Neural crest cell (in vitro differentiated cells): ENCODE results near the gene ATXN7L1. TPM values are rescaled to one million over a fixed set of nuclear protein-coding genes. Genes with fewer than 3 reads are reported as not detected.

ENCODE experiments used
- DNase-seq: peaks from one replicate; pipeline ENCODE4 v3.0.0; 2021; ENCODE audit warnings: low read depth, mixed read lengths, low spot score
- H3K27ac Mint-ChIP-seq: one replicate; pipeline ENCODE4 v1.8.0; 2021; ENCODE audit warnings: mild to moderate bottlenecking, mixed read lengths; ENCODE audit not compliant: unreplicated experiment
- H3K27me3 Mint-ChIP-seq: 2 replicates; pipeline ENCODE4 v1.8.0; 2021; ENCODE audit warnings: low read depth, mild to moderate bottlenecking, mixed read lengths
- H3K36me3 Mint-ChIP-seq: 2 replicates; pipeline ENCODE4 v1.8.0; 2021; ENCODE audit warnings: low read depth, mild to moderate bottlenecking, mixed read lengths
- H3K4me1 Mint-ChIP-seq: 2 replicates; pipeline ENCODE4 v1.8.0; 2021; ENCODE audit warnings: mixed read lengths
- H3K4me3 Mint-ChIP-seq: one replicate; pipeline ENCODE4 v1.8.0; 2021; ENCODE audit warnings: mild to moderate bottlenecking, mixed read lengths
- H3K9me3 Mint-ChIP-seq: 2 replicates; pipeline ENCODE4 v1.8.0; 2021; ENCODE audit warnings: mixed read lengths
- total RNA-seq: library from RNA; stranded (reverse); gene quantifications from 2 replicates; pipeline ENCODE4 v1.2.1, GENCODE V29; 2021
- TF ChIP-seq, protein P1 (sequence below): fragments of 200-600 bp; sonication (generic); conservative IDR thresholded peaks from 2 replicates; pipeline ENCODE4 v1.5.0; 2021; ENCODE audit warnings: antibody characterized with exemption, mild to moderate bottlenecking

The ATXN7L1 gene
- total RNA-seq, 1 donor from 2014 or later, result 14.4 TPM

DNA sequence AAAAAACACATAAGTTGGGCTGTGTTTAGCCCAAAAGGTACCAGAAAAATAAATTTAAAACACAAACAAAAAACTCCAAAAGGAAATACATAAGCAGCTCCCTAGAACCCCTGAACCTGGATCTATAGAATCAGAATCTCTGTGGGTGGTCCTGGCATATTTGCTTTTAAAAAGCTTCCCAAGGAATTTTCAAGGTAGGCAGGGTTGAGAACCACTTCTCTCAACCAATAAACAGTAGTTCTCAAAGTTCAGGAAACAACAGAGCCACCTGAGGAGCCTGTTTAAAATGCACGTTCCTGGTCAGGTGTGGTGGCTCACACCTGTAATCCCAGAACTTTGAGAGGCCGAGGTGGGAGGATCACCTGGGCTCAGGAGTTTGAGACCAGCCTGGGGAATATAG lies 12.5 kb downstream of the ATXN7L1 start:
- H3K36me3 Mint-ChIP-seq, result peaks cover 4% of the 10 kb centered on the region
- DNase-seq, result no peak
- H3K9me3 Mint-ChIP-seq, result no peaks in the 10 kb centered on the region
- H3K4me3 Mint-ChIP-seq, result no peak overlapping the region
- H3K4me1 Mint-ChIP-seq, result peaks cover 12% of the 10 kb centered on the region
- no peaks in the 10 kb centered on the region for H3K27me3 Mint-ChIP-seq
- no peak overlapping the region for H3K27ac Mint-ChIP-seq
- TF ChIP-seq, protein P1, sequence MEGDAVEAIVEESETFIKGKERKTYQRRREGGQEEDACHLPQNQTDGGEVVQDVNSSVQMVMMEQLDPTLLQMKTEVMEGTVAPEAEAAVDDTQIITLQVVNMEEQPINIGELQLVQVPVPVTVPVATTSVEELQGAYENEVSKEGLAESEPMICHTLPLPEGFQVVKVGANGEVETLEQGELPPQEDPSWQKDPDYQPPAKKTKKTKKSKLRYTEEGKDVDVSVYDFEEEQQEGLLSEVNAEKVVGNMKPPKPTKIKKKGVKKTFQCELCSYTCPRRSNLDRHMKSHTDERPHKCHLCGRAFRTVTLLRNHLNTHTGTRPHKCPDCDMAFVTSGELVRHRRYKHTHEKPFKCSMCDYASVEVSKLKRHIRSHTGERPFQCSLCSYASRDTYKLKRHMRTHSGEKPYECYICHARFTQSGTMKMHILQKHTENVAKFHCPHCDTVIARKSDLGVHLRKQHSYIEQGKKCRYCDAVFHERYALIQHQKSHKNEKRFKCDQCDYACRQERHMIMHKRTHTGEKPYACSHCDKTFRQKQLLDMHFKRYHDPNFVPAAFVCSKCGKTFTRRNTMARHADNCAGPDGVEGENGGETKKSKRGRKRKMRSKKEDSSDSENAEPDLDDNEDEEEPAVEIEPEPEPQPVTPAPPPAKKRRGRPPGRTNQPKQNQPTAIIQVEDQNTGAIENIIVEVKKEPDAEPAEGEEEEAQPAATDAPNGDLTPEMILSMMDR, result no peak

DNA sequence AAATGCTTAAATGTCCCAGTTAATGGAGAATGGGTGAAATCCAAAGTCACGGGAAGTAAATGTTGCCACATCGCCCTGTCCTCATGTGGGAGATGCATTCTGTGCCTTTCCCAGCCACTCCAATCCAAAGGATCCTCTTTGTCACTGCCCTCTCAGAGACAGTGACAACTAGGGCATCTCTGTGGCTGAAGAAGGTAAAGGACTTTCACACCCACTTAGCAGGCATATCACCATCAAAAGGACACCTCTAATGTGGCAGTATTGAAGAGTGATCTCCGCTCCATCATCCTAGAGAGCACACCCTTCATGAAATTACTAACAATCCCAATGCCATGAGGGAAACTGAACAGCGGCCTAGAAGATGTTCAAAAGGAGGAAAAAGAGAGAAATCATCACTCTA lies 13.6 kb downstream of the ATXN7L1 start:
- no peaks in the 10 kb centered on the region for H3K9me3 Mint-ChIP-seq
- no peak for DNase-seq
- TF ChIP-seq, protein P1, result no peak
- peaks cover 12% of the 10 kb centered on the region for H3K4me1 Mint-ChIP-seq
- peaks cover 4% of the 10 kb centered on the region for H3K36me3 Mint-ChIP-seq
- H3K27me3 Mint-ChIP-seq, result no peaks in the 10 kb centered on the region
- H3K27ac Mint-ChIP-seq, result no peak overlapping the region
- no peak overlapping the region for H3K4me3 Mint-ChIP-seq

DNA sequence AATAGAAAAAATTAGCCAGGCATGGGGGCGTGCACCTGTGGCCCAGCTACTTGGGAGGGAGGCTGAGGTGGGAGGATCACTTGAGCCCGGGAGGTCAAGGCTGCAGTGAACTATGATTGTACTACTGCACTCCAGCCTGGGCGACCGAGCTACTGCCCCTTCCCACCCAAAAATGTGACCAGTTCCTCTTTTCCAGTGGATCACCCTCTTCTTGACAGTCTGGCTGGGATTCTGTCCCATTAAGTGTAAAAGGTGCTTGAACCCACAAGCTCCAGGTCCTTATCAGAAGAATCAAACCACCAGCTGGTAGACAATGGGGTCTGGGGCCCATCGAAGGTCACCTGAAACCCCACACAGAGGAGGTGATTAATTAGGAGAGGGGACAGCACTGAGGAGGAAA lies 14.1 kb downstream of the ATXN7L1 start:
- peaks cover 4% of the 10 kb centered on the region for H3K36me3 Mint-ChIP-seq
- TF ChIP-seq, protein P1, result no peak
- DNase-seq, result no peak
- H3K27me3 Mint-ChIP-seq, result no peaks in the 10 kb centered on the region
- H3K9me3 Mint-ChIP-seq, result no peaks in the 10 kb centered on the region
- no peak overlapping the region for H3K27ac Mint-ChIP-seq
- peaks cover 12% of the 10 kb centered on the region for H3K4me1 Mint-ChIP-seq
- no peak overlapping the region for H3K4me3 Mint-ChIP-seq

DNA sequence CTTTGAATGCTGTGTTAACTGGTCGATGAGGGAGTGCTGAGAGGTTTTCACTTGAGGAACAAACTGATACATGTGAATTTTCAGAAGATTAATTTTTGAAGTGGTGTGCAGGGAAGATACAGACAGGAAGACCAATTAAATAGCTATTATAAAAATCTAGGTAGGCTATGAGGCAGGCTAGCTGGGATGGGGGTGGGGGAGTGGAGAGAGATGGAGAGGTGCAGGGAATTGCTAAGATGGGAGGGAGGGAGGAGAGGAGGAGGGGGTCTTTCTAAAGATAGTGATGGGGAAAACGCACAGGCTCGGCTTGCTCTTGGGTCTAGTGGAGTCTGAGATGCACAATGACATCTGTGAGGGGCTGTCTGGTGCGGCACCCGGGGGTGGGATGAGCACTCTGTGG lies 15.2 kb downstream of the ATXN7L1 start:
- no peak for DNase-seq
- TF ChIP-seq, protein P1, result no peak
- Mint-ChIP-seq H3K27ac (no peak overlapping the region), H3K9me3 (no peaks in the 10 kb centered on the region), H3K27me3 (no peaks in the 10 kb centered on the region), H3K4me1 (peaks cover 12% of the 10 kb centered on the region), H3K36me3 (peaks cover 4% of the 10 kb centered on the region), H3K4me3 (no peak overlapping the region)

DNA sequence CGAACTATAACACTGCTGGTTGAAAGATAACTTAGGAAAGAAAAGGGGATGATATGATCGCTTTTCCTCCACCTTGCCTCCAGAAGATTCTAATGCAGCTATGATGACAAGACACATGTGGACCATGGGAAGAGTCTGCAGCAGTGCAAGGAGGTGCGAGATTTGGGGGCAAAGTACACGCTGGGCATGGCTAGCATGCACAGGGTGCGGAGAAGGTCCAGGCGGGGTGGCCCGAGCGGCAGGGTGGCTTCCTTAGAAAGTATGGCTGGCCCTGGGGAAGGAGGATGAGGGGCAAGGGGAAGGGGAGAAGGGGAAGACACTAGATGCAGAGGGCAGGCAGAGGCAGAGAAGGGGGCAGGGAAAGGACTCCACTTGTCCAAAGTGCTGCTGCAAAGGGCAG lies 15.6 kb downstream of the ATXN7L1 start:
- TF ChIP-seq, protein P1, result no peak
- no peak for DNase-seq
- Mint-ChIP-seq H3K36me3 (peaks cover 2% of the 10 kb centered on the region), H3K27me3 (no peaks in the 10 kb centered on the region), H3K4me1 (peaks cover 10% of the 10 kb centered on the region), H3K27ac (no peak overlapping the region), H3K4me3 (no peak overlapping the region), H3K9me3 (no peaks in the 10 kb centered on the region)
